ENCODE results near the gene EIF2AK2. TPM values are rescaled to one million over a fixed set of nuclear protein-coding genes. Genes with fewer than 3 reads are reported as not detected.

The EIF2AK2 gene
- polyA plus RNA-seq, 6 donors from 2014 or later = 15.7 to 36.3 (median 22.1) TPM

GRCh38 chr2:37080266-37080665 is 76.5 kb downstream of the EIF2AK2 start:
- Mint-ChIP-seq H3K9me3 (no peaks in the 10 kb centered on the region), H3K4me3 (peak overlapping the region in 5 of 8 donors; percentile 68 to 85 (median 82)), H3K27ac (peak overlapping the region in 5 of 6 donors; percentile 57 to 95 (median 87)), H3K36me3 (peaks cover 24 to 29% of the 10 kb centered on the region in 2 donors), H3K4me1 (peaks cover 15 to 41% (median 16%) of the 10 kb centered on the region in 3 donors), H3K27me3 (no peaks in the 10 kb centered on the region)
- ATAC-seq (ENCODE audit: low read depth in 2 of 2) (no peak), DNase-seq (no peak)

GRCh38 chr2:37070931-37071330 is 85.8 kb downstream of the EIF2AK2 start:
- Mint-ChIP-seq H3K4me1 (peaks cover 20 to 24% (median 21%) of the 10 kb centered on the region in 3 donors), H3K36me3 (peaks cover 30 to 37% of the 10 kb centered on the region in 2 donors), H3K27ac (no peak overlapping the region), H3K9me3 (no peaks in the 10 kb centered on the region), H3K4me3 (no peak overlapping the region), H3K27me3 (no peaks in the 10 kb centered on the region)
- no peak for ATAC-seq (ENCODE audit: low read depth in 2 of 2)
- no peak for DNase-seq

- Mint-ChIP-seq H3K4me3 (no peak overlapping the region), H3K36me3 (peaks cover 19 to 25% of the 10 kb centered on the region in 2 donors), H3K4me1 (peaks cover 13 to 22% (median 18%) of the 10 kb centered on the region in 3 donors), H3K27me3 (no peaks in the 10 kb centered on the region), H3K27ac (peak overlapping the region in 2 of 6 donors; percentile 85 to 86), H3K9me3 (no peaks in the 10 kb centered on the region)
- ATAC-seq (ENCODE audit: low read depth in 2 of 2) = no peak
- no peak for DNase-seq
Measured at GRCh38 chr2:37068686-37069085, 88.1 kb downstream of the EIF2AK2 start.

GRCh38 chr2:37061776-37062175 is 95.0 kb downstream of the EIF2AK2 start:
- H3K9me3 Mint-ChIP-seq = no peaks in the 10 kb centered on the region
- peaks cover 17 to 21% of the 10 kb centered on the region in 2 donors for H3K36me3 Mint-ChIP-seq
- H3K4me3 Mint-ChIP-seq = no peak overlapping the region
- no peaks in the 10 kb centered on the region for H3K27me3 Mint-ChIP-seq
- ATAC-seq (ENCODE audit: low read depth in 2 of 2) = no peak
- no peaks in the 10 kb centered on the region for H3K4me1 Mint-ChIP-seq
- no peak overlapping the region for H3K27ac Mint-ChIP-seq
- DNase-seq = no peak

GRCh38 chr2:37061013-37061711 is 95.6 kb downstream of the EIF2AK2 start:
- no peak overlapping the region for H3K4me3 Mint-ChIP-seq
- H3K4me1 Mint-ChIP-seq = no peaks in the 10 kb centered on the region
- no peaks in the 10 kb centered on the region for H3K27me3 Mint-ChIP-seq
- H3K36me3 Mint-ChIP-seq = peaks cover 22% of the 10 kb centered on the region in 2 donors
- H3K9me3 Mint-ChIP-seq = no peaks in the 10 kb centered on the region
- DNase-seq = no peak
- no peak for ATAC-seq (ENCODE audit: low read depth in 2 of 2)
- H3K27ac Mint-ChIP-seq = no peak overlapping the region

GRCh38 chr2:37060446-37060845 is 96.3 kb downstream of the EIF2AK2 start:
- DNase-seq = no peak
- Mint-ChIP-seq H3K4me3 (no peak overlapping the region), H3K4me1 (no peaks in the 10 kb centered on the region), H3K27ac (peak overlapping the region in 2 of 6 donors; percentile 54 to 83), H3K27me3 (no peaks in the 10 kb centered on the region), H3K9me3 (no peaks in the 10 kb centered on the region), H3K36me3 (peaks cover 22% of the 10 kb centered on the region in 2 donors)
- no peak for ATAC-seq (ENCODE audit: low read depth in 2 of 2)

DNA sequence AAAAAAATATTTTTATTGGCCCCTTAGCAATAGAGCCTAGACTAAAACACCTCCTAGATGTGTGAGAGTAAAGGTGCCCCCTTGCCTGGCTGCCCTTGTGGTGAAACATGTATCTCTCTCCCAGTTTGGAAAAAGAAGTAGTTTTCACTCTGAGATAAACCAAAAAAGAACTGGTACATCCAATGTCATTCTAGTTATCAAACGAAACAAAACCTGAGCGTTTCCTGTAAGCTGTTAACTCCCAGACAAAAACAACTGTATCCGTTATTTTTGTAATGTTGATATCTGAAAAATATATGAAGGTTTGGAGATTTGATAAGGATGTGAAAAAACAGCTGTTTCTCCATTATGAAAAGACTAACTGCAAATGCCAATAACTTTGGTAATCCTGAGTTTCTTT is 96.9 kb downstream of the EIF2AK2 start:
- H3K27ac Mint-ChIP-seq = peak overlapping the region in 1 of 6 donors; percentile 79
- ATAC-seq (ENCODE audit: low read depth in 2 of 2) = no peak
- H3K4me1 Mint-ChIP-seq = no peaks in the 10 kb centered on the region
- peaks cover 22% of the 10 kb centered on the region in 2 donors for H3K36me3 Mint-ChIP-seq
- H3K9me3 Mint-ChIP-seq = no peaks in the 10 kb centered on the region
- no peaks in the 10 kb centered on the region for H3K27me3 Mint-ChIP-seq
- no peak overlapping the region for H3K4me3 Mint-ChIP-seq
- no peak for DNase-seq

GRCh38 chr2:37052600-37053332 is 104.0 kb downstream of the EIF2AK2 start:
- H3K27ac Mint-ChIP-seq = no peak overlapping the region
- ATAC-seq (ENCODE audit: low read depth in 2 of 2) (no peak), DNase-seq (no peak)
- H3K27me3 Mint-ChIP-seq = no peaks in the 10 kb centered on the region
- H3K36me3 Mint-ChIP-seq = peaks cover 19 to 24% of the 10 kb centered on the region in 2 donors
- H3K4me3 Mint-ChIP-seq = no peak overlapping the region
- no peaks in the 10 kb centered on the region for H3K9me3 Mint-ChIP-seq
- peaks cover 0 to 1% (median 0%) of the 10 kb centered on the region in 3 donors for H3K4me1 Mint-ChIP-seq

Other genes with a start within 250 kb of the EIF2AK2 start
- gene STRN, start 190.4 kb downstream of the EIF2AK2 start, polyA plus RNA-seq (ENCODE audit: low read depth in 6 of 6) = 10 to 100 TPM in 5 of 6 donors, 1 to 10 TPM in 1; 4.3 to 14.7 (median 11.2) TPM
- gene HEATR5B, start 72.6 kb downstream of the EIF2AK2 start, polyA plus RNA-seq (ENCODE audit: low read depth in 6 of 6) = 10 to 100 TPM; 10.6 to 24.2 (median 16.8) TPM
- gene GPATCH11, start 72.5 kb downstream of the EIF2AK2 start, polyA plus RNA-seq (ENCODE audit: low read depth in 6 of 6) = 10 to 100 TPM; 12.1 to 35.3 (median 17.0) TPM
- gene SULT6B1, start 31.7 kb upstream of the EIF2AK2 start, polyA plus RNA-seq (ENCODE audit: low read depth in 6 of 6) = not detected
- gene CEBPZOS, start 39.5 kb upstream of the EIF2AK2 start, polyA plus RNA-seq (ENCODE audit: low read depth in 6 of 6) = 10 to 100 TPM; 26.6 to 40.8 (median 34.2) TPM
- gene CEBPZ, start 74.6 kb upstream of the EIF2AK2 start, polyA plus RNA-seq (ENCODE audit: low read depth in 6 of 6) = 10 to 100 TPM; 21.2 to 37.5 (median 27.9) TPM
- gene NDUFAF7, start 74.7 kb upstream of the EIF2AK2 start, polyA plus RNA-seq (ENCODE audit: low read depth in 6 of 6) = 10 to 100 TPM in 1 of 6 donors, 1 to 10 TPM in 5; 5.9 to 14.9 (median 8.4) TPM
- gene PRKD3, start 167.9 kb upstream of the EIF2AK2 start, polyA plus RNA-seq (ENCODE audit: low read depth in 6 of 6) = 10 to 100 TPM; 47.1 to 65.5 (median 54.0) TPM
- gene QPCT, start 187.7 kb upstream of the EIF2AK2 start, polyA plus RNA-seq (ENCODE audit: low read depth in 6 of 6) = 1 to 10 TPM in 3 of 6 donors, under 1 TPM in 3; 0.14 to 1.8 (median 1.1) TPM

Measured in naive B cell (primary cell).